GM19438 (cell line): ENCODE results near the gene ACSM5.

Experiments used
- ATAC-seq: cut with Tn5 transposase; IDR thresholded peaks from one replicate; pipeline ENCODE4 v1.9.1; 2021; ENCODE audit warnings: low read depth; ENCODE audit not compliant: unreplicated experiment

The ACSM5 gene, protein sequence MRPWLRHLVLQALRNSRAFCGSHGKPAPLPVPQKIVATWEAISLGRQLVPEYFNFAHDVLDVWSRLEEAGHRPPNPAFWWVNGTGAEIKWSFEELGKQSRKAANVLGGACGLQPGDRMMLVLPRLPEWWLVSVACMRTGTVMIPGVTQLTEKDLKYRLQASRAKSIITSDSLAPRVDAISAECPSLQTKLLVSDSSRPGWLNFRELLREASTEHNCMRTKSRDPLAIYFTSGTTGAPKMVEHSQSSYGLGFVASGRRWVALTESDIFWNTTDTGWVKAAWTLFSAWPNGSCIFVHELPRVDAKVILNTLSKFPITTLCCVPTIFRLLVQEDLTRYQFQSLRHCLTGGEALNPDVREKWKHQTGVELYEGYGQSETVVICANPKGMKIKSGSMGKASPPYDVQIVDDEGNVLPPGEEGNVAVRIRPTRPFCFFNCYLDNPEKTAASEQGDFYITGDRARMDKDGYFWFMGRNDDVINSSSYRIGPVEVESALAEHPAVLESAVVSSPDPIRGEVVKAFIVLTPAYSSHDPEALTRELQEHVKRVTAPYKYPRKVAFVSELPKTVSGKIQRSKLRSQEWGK

DNA sequence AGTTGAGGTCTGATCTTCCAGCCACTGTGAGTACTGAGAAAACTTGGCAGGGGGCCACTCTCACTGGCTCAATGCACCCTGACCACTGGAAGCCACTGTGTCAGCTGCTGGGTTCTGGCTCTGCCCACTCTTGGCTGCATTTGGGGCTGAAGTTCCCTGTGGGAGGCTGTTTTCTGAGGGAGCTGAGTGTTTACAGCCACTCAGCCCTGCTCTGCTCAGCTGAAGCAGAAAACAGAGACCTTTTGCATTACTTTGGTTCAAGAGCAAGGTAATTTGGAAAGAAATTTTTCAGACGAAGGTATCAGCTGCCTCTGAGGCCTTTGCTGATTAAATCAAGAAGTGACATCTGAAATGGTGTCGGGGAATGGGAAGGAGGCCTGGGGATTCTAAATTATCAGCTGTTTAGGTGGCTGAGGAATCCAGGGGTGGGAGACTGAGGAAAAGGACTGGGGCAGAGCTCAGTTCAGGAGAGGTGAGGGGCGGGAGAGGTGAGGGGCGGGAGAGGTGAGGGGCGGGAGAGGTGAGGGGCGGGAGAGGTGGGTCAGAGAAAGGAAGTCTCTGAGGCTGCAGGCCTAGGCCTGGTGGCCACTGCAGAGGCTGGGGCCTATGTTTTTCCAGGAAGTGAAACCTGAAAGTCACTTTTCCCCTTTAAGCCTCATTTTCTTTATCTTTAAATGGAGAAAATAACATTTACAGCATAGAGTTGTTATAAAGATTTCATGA lies at the start of gene ACSM5:
Gene ACSM5, plus strand, starts transcription at position 137 of the 723 bp plus-strand sequence. CDS start 1,951 bp downstream, outside the sequence.
- peak; percentile 31 for ATAC-seq

DNA sequence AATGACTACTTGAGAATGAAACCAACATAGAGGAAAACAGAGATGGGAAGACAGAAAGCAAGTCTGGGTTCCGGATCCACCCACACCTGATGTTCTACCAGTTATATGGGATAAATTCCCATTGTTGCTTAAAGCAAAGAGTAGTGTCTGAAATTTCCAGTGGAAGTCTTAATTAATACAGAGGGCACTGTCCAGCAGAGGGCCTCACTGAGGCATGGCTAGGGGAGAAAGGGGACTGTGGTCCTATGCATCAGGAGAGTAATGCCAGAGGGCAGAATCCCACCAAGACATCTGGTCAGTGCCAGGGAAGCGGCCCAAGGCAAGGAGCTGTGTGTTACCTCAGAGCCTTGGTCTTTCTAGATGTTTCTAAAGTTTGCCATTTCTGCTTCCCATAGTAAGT lies 49.3 kb upstream of the ACSM5 start:
- no peak for ATAC-seq

DNA sequence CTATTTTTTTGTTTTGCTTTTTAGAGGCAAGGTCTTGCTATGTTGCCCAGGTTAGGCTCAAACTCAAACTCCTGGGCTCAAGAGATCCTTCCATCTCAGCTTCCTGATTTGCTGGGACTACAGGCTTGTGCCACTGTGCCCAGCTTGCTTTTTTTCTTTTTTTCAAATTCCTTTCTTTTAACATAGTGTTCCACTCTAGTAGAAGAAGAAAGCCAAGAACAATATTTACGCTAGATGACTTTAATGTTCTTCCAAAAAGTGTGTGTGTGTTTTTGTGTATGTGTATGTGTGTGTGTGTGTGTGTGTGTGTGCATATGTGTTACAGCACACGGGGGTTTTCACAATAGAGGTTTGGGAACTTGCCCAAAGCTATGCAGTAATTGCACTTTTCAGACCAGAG lies 46.1 kb upstream of the ACSM5 start:
- no peak for ATAC-seq

DNA sequence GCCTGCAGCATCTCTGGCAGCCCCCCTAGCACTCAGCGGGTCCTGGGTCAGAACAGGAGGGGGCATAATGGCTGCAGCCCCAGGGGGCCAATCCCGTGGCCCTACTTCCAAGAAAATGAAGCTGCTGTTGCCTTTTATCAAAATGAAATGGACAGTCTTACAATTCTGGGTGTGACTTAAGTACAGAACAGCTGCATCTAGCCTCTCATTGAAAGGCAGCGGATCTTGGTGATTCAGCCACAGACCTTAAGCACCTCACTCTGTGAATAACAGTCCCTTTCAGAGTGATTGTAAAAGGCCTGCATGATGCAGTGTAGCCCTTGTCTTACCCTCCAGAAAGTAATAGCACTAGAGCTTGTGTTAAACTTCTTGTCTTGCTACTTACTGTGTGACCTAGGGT lies 45.3 kb upstream of the ACSM5 start:
- no peak for ATAC-seq

DNA sequence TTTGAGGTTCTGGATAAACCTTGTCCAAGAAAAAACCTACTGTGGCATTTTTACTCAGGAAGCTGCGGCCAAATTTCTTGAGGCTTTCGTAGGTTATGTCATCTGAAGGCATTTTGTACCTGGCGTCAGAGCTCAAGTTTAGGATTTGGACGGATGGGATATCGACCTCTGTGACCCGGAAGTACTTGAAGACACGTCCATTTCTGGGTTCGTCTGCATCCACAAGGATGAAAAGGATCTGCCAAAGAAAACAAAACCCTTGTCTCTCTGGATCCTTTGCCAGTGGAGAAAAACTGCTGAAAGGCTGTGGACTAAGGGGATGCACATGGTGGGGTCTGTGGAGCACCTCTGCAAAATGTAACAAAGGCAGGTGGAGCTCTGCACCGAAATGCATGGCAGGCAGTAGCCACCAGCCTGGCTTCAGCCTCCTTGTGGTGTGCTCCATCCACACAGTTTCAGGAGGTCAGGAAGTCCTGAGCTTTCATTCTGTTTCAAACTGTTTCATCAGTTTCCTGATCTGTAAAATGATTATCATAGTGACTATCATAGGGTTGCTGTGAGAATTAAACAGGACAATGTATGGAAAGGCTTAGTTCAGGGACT lies 39.8 kb upstream of the ACSM5 start:
- ATAC-seq = no peak

DNA sequence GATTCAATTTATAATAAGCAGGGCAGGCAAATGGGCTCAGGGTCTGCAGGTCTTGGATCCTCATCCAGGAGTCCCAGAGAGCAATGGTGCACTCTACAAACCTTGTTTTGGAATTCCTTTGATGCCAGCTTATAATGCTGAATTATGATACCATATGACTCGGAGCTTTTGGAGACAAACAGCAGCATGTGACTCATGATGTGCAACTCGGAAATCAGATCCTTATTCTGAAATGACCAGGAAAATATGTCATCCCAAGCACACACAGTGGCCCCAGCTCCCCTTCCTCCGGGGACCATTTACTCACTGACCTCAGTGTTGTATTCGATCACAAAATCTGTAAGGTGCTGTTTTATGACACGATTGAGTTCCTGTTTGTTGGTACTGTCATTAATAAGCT lies 36.6 kb upstream of the ACSM5 start:
- no peak for ATAC-seq

DNA sequence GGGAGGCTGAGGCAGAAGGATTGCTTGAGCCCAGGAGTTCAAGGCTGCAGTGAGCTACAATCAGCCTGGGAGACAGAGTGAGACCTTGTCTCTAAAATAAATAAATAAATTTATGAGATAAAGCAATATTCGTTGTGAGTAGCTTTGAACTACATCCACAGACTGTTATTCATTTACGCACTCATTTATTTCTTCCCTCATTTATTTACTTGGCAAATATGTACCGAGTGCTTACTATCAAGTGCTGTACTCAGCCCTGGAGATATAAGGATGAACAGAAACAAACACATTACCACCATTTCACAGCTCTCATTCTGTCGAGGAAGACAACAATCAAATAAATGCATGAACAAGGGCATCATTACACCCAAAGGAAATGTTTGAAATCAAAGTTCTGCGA lies 32.2 kb upstream of the ACSM5 start:
- ATAC-seq = no peak

DNA sequence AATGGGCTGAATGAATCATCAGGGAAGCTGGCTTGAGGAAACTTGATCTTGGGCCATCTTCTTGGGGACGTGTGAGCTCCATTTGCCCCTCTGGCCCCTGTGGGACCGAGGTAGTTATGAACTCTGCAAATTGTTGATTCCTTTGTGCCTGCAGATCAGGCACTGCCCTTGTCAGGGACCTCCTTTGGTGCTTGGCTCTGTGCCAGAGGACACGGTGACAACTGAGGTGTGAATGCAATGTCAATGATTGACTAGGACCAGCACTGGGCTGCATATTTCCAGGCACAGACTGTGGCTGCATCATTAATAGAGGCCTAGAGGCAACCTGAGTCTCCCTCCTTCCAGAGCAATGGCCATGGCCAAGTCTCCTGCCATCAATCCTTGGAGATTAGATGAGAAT lies 28.6 kb upstream of the ACSM5 start:
- ATAC-seq = no peak

DNA sequence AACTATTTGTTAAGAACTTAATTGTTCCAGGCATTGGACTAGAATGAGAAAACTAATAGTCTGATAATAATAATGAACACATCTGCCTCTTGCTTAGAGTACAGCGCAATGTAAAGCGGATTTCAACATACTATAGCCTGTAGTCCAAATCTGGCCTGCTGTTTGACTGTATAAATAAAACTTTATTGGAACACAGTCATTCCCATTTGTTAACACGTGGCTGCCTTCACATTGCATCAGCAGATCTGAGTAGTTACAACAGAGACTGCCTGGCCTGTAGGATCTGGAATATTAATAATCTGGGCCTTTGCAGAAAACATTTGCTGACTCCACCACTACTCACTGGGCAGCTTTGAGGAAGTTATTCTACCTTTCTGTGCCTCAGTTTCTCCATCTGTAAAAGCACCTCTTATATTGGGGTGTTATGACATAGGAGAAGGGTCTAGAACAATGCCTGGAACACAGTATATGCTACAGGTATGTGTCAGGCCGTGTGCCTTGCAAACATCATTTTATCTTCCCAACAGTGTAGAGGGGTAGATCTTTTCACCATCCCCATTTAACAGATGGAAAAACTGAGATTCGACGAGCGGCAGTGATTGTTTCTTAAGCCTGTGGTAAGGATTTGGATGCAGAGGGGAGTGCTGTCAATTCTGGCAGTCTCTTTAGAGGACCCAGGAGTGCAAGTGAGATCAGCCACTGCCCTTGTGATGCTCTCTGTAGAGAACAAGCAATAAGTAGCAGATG lies 27.0 kb upstream of the ACSM5 start:
- ATAC-seq = no peak

DNA sequence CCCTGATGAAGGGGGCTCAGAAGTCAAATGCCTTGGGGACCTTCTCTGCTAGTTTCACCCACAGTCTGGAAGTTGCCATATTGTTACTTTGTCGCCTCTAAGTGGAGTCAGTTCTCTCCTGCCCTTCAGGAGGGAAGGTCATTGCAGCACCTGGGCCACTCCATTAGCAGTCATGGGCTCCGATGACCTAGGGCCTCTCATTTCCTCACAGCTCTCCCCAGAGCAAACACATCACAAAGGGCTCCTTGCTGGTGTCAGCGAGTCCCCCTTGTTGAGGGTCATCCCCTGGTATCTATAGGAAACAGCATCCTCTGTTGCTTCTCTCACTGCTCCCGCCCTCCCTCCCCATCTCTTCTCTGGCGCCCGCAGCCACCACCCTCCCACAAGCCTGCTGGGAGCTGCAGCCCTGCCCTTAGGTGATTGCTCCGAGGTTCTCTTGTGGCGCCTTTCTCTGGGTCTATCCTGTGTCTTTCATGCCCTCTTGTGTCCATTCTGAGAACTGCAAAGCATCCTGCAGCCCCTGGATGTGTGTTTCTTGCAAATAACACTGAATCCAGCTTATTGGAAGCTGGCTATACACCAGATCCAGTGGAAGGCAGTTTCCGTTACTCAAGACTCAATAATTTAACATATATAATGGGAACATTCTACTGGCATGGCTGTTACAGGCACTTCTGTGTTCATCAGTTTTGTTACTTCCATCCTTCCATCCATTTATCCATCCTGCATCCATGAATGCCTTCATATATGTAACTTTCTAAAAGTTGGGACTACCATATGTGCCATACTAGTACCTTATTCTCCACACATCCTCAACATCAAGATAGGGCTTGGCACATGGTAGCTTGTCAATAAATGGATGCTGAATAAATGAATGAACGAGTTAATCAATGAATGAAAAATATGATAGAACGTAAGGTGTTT lies 26.0 kb upstream of the ACSM5 start:
- no peak for ATAC-seq

DNA sequence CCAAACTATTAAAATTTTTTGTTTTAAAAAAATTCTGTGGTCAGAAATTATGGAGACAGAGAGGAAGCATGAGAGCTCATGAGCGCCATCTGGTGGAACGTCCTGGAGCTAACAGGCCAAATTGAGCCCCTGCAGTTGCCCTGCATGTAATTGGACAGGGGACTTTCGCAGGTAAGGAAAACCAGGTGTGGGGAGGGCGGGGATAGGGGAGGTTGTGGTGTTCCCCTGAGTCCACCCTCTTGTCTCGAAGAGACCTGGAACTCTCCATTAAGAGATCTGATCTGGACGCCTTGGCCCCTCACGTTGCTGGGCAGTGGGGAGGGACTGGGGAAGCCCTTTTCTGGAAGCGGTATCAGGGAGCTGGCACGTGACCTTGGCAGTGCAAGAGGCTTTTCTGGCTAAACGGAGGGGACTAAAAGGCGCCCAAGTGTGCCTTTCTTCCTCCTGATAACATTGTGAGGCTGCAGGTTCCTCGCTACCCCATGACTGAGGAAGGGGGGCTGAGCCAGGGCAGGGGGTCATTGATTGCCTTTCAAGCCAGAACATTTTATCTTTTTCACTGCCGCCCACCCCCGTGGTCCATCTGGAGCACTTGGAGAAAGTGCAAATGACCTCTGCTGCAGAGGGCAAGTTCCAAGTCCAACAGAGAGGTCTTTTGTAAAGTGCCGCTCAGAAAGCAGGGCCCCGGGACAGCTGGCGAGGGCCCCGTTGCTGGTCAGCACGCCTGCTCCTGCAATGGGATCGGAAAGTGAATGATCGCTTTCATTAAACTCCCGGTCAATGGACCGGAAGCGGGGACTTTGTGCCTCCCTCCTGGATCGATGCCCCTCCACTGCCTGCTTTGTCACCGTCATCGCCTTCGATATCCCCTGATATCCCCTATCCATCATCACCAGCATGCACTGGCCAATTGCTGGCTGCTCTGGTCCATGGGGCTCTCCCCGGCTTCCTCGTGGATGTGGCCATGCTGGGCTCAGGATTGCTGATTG lies 23.2 kb upstream of the ACSM5 start:
- no peak for ATAC-seq

DNA sequence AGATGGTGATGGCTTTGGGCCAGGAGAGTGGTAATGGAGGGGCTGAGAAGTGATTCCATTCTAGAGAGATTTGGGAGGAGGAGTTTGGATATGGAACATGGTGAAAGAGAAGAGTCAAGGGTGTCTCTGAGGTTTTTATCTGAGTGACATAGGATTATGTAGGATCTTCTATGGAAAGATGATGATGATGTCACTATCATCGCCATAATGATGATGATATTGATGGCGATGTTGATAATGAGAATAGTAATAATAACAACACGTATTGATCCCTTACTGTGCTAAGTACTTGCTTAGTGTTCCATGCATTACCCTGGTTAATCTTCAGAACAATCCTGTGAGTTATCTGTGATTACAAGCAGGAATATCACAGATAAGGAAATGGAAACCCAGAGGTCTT lies 21.4 kb upstream of the ACSM5 start:
- ATAC-seq = no peak

DNA sequence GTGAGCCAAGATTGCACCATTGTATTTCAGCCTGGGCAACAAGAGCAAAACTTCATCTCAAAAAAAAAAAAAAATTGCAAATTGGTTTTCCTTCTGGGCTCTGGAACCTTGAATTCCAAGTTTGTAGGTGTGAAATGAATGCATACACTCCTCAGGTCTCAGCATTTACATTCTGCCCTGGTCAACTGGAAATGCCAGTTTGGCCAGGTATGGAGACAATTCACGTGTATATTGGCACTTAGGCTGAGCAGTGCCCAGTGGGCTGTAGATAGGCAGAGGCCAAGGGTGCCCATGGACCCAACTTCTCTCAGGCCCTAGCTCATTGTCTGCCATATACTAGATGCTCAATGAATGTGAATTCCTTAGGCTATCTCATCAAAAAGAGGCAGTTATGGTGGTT lies 20.5 kb upstream of the ACSM5 start:
- no peak for ATAC-seq

DNA sequence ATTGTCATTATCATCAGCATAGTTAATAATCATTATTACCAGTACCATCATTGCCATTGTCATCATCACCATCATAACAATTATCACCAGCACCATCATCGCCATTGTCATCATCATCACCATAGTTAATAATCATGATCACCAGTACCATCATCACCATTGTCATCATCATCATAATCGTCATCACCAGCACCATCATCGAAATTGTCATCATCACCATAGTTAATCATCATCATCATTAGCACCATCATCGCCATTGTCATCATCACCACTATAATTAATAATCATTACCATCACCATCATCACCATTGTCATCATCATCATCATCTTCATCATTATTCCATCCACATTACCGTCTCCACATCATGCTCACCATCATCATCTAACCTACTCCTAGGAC lies 18.3 kb upstream of the ACSM5 start:
- ATAC-seq = no peak

DNA sequence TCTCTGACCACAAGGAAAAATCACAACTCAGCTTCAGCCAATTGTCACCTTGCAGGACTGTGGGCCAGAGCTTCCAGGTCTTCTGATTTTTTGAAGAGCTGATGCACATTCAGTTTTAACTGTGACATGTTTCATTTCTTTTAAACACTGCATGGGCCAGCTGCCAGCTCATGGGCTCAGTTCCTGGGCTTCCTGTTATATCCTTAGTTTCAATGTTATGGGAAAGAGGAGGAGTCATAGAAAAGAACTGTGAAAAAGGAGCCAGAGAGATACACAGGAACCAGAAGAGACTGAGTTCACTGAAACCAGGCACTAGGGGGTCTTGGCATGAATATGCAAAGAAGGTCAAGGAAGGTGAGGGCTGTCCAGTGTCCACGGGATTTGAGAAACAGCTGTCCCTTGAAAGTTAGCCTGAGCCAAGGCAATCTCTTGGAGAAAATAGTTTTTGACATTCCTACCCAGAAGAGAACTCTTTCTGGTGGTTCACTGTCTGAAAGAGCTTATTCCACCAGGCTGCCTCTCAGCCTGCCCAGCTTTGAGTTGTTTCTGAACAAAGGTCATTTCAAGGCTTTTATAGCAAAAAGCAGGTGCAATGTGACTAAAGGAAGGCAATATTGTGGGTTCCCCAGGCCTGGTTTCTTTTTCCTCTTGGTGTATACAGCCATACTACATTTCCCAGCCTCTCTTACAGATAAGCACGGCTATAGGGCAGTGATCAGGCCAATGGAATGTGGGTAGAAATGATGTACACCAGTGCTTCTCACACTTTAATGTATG lies 15.3 kb upstream of the ACSM5 start:
- no peak for ATAC-seq

DNA sequence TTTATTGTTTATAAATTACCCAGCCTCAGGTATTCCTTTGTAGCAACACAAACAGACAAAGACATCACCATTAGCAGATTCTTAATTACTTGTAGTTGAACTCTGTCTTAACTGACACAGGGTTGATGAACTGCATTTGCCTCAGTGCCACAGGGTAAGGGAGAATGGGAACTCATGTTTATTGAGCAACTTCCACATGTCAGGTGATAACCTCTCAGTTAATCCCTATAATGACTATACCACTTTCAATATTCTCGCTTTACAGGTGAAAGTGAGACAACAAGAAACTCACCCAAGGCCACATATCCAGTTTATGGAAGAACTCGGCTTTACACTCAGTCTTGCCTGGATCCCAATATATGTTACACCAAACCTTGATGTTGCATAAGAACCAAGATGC lies 13.4 kb upstream of the ACSM5 start:
- no peak for ATAC-seq

DNA sequence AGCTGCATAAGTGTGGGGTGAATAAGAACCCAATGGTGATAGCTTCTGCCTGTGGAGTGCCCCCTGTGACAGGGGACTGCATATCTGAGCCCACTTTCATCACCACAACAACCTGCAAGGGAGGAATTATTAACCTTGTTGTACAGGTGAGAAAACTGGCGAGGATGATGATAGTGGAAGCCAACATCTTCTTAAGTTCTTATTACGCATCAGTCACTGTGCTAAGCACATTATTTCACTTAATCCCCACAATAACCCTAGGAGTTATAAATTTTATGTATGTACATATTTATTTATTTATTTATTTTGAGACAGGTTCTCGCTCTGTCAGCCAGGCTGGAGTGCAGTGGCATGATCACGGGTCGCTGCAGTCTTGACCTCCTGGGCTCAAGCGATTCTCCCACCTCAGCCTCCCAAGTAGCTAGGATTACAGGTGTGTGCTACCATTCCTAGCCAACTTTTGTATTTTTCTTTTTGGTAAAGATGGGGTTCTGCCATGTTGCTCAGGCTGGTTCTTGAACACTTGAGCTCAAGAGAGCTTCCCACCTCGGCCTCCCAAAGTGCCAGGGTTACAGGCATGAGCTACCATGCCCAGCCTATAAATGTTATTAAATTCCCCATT lies 12.4 kb upstream of the ACSM5 start:
- no peak for ATAC-seq
